ENCODE measurements around the gene PRKN. TPM values are rescaled to one million over a fixed set of nuclear protein-coding genes. Genes with fewer than 3 reads are reported as not detected.

Gene PRKN
- polyA plus RNA-seq, 1 experiment, result 0.71 TPM

DNA sequence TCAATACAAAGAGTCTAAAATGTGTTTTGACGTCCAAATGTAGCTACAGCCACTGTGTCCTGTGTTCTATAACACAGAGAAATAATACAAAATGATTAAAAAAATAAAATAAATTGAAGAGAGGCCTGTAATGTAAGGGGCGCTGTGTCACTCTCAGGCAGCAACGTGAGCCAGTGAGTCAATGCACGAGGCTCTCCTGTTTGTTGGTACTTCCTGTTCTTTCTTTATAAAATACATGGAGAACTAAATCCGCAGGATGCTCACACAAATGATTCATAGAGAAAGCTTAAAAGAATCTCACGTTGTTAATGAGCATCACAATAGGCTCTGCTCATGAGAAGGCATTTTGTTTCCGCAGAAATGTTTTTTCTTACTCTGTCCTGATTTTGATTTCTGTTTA, 818.7 kb downstream of the PRKN start:
- Histone ChIP-seq H3K36me3 (ENCODE audit: control insufficient read depth, insufficient read depth, low read length) (no peaks in the 10 kb centered on the region), H3K27me3 (ENCODE audit: control insufficient read depth, insufficient read depth, low read length) (no peaks in the 10 kb centered on the region), H3K4me3 (ENCODE audit: low read depth, low read length) (no peak overlapping the region)
- TF ChIP-seq, protein P1, sequence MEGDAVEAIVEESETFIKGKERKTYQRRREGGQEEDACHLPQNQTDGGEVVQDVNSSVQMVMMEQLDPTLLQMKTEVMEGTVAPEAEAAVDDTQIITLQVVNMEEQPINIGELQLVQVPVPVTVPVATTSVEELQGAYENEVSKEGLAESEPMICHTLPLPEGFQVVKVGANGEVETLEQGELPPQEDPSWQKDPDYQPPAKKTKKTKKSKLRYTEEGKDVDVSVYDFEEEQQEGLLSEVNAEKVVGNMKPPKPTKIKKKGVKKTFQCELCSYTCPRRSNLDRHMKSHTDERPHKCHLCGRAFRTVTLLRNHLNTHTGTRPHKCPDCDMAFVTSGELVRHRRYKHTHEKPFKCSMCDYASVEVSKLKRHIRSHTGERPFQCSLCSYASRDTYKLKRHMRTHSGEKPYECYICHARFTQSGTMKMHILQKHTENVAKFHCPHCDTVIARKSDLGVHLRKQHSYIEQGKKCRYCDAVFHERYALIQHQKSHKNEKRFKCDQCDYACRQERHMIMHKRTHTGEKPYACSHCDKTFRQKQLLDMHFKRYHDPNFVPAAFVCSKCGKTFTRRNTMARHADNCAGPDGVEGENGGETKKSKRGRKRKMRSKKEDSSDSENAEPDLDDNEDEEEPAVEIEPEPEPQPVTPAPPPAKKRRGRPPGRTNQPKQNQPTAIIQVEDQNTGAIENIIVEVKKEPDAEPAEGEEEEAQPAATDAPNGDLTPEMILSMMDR (IDR thresholded peaks at IDR 0.05; ENCODE audit: insufficient read depth, low read depth, low read length), result no peak
- DNase-seq (ENCODE audit: low read depth), result no peak
- CTCF ChIA-PET, result no interaction called here
- POLR2A ChIA-PET, result no interaction called here

DNA sequence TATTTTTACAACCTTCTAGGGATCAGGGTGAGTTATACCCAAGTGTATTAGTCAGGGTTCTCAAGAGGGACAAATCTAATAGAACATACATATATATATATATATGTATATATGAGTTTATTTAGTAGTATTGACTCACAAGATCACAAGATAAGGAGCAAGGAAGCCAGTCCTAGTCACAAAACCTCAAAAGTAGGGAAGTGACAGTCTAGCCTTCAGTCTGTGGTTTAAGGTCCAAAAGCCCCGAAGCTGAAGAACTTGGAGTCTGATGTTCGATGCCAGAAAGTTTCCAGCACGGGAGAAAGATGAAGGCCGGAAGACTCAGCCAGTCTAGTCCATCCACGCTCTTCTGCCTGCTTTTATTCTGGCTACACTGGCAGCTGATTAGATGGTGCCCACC, 821.0 kb downstream of the PRKN start:
- TF ChIP-seq, protein P1 (IDR thresholded peaks at IDR 0.05; ENCODE audit: insufficient read depth, low read depth, low read length), result no peak
- H3K4me3 ChIP-seq (ENCODE audit: low read depth, low read length), result no peak overlapping the region
- no peak for DNase-seq (ENCODE audit: low read depth)
- ChIA-PET CTCF (no interaction called here), POLR2A (no interaction called here)
- no peaks in the 10 kb centered on the region for H3K27me3 ChIP-seq (ENCODE audit: control insufficient read depth, insufficient read depth, low read length)
- no peaks in the 10 kb centered on the region for H3K36me3 ChIP-seq (ENCODE audit: control insufficient read depth, insufficient read depth, low read length)

DNA sequence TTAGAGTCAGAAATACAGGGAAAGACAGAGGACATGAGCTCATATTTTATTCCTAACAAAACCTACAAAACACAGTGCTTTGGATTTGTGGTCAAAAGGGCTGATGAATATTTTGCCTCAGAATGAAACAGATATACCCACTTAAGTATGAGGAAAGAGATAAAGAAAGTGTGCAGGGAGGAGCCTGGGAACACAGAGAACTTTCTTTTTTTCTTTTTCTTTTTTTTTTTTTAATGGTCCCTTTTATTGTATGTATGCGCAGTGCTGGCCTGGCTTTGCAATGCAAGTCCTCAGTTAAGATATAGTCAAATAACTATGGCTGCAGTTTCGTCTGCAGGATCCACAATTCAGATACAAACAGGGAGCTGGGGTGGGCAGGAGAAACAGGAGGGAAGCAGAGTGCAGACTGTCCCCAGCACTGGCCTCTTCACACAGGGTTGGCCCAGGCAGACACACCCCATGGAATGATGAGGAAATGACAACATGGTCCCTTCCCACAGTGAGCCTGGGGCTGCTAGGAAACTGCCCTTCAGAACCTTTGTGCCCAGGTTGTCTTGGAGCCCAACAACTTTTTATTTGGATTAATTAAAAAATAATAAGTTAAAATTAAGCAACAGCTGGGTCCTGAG, 823.9 kb downstream of the PRKN start:
- CTCF ChIA-PET, result interaction anchor here (0.6 kb wide), 1 partner anchor 394 kb away, joined by 3 read pairs; no protein-coding TSS in a partner anchor

DNA sequence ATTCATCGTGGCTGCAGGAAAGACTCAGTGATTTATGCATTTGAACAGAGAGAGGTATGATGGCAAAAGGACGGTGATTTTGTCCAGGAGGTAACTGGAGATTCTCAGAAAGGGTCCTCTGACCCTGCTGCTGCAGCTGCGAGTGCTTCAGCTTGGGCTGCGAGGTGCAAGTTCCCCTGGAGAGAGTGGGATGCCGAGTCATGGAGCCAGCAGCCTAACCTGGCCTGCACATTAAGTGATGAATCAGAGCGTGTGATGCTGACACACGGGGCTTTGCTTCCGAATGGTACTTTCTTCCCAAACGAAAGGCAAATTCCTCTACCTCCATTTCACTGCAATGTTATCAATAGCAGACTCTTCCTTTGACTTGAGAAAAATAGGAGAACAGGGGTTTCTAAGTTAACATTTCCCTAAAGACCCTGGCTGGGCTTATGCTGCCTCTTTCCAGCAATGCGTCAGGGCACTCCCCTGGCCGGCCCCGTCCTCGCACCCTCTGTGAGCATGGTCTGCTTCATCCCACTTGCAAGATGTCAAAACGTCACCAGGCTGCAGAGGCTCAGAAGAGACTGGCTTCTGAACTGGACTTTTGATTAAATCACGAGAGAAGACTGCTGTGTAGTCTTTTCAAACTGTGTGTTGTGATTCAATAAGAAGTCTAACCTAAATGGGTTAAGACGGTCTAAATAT, 825.7 kb downstream of the PRKN start:
- H3K4me3 ChIP-seq (ENCODE audit: low read depth, low read length), result no peak overlapping the region
- no peak for DNase-seq (ENCODE audit: low read depth)
- no peaks in the 10 kb centered on the region for H3K27me3 ChIP-seq (ENCODE audit: control insufficient read depth, insufficient read depth, low read length)
- CTCF ChIA-PET, result no interaction called here
- POLR2A ChIA-PET, result no interaction called here
- no peaks in the 10 kb centered on the region for H3K36me3 ChIP-seq (ENCODE audit: control insufficient read depth, insufficient read depth, low read length)
- TF ChIP-seq, protein P1 (IDR thresholded peaks at IDR 0.05; ENCODE audit: insufficient read depth, low read depth, low read length), result no peak

More for the DNA sequence above, 823.9 kb downstream of the PRKN start:
- TF ChIP-seq, protein P1 (IDR thresholded peaks at IDR 0.05; ENCODE audit: insufficient read depth, low read depth, low read length), result no peak
- no peak for DNase-seq (ENCODE audit: low read depth)
- Histone ChIP-seq H3K4me3 (ENCODE audit: low read depth, low read length) (no peak overlapping the region), H3K36me3 (ENCODE audit: control insufficient read depth, insufficient read depth, low read length) (no peaks in the 10 kb centered on the region), H3K27me3 (ENCODE audit: control insufficient read depth, insufficient read depth, low read length) (no peaks in the 10 kb centered on the region)
- POLR2A ChIA-PET, result no interaction called here

DNA sequence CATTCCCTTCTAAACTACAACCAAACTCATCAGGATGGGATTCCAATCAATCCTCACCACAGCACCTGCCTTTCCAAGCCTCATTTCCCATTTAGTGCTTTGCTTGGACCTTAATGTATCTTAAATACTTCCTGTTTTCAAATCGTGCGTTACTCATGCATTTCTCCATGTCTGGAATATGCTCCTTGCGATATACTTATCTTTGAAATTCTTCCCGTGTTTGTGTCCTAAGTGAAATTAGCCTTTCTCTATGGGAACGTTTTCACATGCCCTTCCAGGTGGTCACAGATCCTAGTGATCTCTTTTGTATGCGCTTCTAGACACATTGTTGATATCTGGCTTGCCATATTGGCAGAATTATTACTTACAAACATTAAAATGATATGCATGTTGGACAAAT, 833.1 kb downstream of the PRKN start:
- ChIA-PET CTCF (no interaction called here), POLR2A (no interaction called here)
- DNase-seq (ENCODE audit: low read depth), result no peak
- no peaks in the 10 kb centered on the region for H3K27me3 ChIP-seq (ENCODE audit: control insufficient read depth, insufficient read depth, low read length)
- TF ChIP-seq, protein P1 (IDR thresholded peaks at IDR 0.05; ENCODE audit: insufficient read depth, low read depth, low read length), result no peak
- no peaks in the 10 kb centered on the region for H3K36me3 ChIP-seq (ENCODE audit: control insufficient read depth, insufficient read depth, low read length)
- no peak overlapping the region for H3K4me3 ChIP-seq (ENCODE audit: low read depth, low read length)
